ENCODE results near the gene TEX55.

TEX55 gene

DNA sequence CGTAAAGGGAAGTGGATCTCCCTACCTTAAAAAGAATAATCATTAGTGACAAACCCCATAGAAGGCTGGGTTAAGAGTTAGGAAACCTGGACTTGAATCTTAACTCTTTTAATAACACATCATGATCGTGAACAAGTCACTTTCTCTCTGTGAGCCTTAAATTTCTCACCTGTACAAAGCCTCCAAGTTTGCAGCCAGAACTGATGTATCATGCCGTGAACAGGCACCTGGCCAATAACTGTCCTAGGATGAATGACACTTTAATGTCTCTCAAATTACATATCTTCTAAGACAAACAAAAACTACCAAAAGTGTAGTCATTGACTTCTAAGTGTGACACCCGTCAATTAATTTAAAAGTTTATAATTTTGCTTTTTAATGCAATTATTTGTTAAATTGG is 31.4 kb downstream of the TEX55 start:
- no peak for TF ChIP-seq ZNF274 (IDR thresholded peaks at IDR 0.05; ENCODE audit: low read depth, low read length)
- H3K4me3 ChIP-seq (ENCODE audit: low read length), result no peak overlapping the region

DNA sequence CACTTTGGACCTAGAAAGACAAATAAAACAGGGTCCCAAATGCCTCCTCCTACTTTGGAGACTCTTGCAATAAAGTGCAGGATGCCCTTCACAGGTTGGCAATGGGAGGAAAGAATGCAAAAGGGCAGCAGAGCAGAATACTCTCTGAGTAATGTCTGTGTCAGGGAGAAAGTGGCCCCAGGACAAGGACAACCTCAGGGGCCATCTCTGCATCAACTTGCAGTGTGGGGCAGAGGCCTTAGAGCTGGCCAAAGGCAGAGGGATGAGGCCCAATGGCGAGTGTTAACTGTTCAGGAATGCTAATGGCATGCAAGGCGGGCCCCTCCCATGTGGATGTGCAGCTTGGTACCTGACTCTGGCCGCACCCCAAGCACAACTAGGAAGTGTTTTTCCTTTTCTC is 35.8 kb downstream of the TEX55 start:
- TF ChIP-seq ZNF274 (IDR thresholded peaks at IDR 0.05; ENCODE audit: low read depth, low read length), result no peak
- no peak overlapping the region for H3K4me3 ChIP-seq (ENCODE audit: low read length)

DNA sequence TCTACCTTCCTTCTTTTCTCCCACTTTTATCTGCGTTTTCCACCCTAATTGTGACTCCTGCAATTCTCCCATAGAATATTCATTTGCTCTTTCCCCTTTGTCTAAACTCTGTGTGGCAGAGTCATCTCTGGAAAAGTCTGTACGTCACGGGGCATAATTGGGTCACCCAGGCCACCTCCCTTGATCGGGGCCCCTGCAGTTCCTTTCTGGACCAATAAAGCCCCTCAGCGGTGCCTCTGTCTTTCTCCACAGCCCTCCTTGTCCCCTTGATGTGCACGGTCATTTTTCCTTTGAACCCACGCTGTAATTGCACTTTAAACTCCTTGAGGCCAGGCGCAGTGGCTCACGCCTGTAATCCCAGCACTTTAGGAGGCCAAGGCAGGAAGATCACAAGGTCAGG is 38.1 kb downstream of the TEX55 start:
- no peak for TF ChIP-seq ZNF274 (IDR thresholded peaks at IDR 0.05; ENCODE audit: low read depth, low read length)
- no peak overlapping the region for H3K4me3 ChIP-seq (ENCODE audit: low read length)

DNA sequence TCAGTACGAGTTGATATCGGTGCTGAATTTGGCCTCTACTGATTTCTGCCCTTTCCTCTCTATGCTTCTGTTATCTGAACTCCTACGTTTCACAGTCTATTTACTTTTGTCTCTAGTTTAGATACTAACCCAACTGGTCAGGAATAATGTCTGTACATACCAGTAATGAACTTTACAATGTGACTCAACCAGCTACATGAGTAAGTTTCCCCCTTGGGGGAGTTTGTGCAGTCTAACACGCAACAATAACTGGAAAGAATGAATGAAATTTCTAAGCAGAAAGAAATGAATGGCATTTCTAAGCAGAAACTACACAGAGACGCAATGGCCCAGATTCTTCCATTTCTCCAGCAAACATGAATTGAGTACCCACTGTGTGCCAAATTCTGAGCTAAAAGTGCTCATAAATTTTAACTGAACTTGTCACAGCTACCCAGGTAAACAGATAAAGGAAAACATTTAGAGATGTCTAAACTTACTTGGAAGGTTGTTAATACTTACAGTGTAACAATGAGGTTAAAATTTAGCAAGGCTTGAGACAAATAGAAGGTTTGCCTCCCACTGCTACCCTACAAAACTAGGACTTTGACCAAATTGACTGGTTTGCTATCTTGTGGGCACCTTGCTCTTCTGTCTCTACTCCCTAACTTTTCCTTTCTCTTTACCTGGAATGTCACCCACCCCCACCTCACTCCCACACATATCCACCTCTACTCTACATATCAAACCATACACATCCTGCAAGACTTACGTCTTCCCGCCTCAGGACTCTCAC is 39.0 kb downstream of the TEX55 start:
- no peak overlapping the region for H3K4me3 ChIP-seq (ENCODE audit: low read length)
- TF ChIP-seq ZNF274 (IDR thresholded peaks at IDR 0.05; ENCODE audit: low read depth, low read length), result no peak

DNA sequence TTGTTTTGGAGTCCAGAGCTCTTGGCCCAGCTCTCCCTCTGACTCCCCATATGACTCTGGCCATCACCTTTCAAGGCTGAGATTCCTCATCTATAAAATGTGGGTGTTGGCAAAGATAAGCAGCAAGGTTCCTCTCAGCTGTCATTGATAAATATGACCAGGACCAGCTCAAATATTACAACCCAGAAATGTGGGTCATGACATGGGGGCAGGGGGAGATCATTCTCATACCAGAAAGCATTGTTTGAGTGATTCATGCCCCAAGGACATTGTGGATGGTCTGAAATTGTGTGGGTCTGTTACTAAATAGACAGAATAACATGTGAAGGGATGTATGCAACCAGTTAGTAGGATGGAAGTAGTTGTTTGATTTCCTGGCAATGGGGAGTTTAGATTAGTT is 41.3 kb downstream of the TEX55 start:
- no peak overlapping the region for H3K4me3 ChIP-seq (ENCODE audit: low read length)
- no peak for TF ChIP-seq ZNF274 (IDR thresholded peaks at IDR 0.05; ENCODE audit: low read depth, low read length)

DNA sequence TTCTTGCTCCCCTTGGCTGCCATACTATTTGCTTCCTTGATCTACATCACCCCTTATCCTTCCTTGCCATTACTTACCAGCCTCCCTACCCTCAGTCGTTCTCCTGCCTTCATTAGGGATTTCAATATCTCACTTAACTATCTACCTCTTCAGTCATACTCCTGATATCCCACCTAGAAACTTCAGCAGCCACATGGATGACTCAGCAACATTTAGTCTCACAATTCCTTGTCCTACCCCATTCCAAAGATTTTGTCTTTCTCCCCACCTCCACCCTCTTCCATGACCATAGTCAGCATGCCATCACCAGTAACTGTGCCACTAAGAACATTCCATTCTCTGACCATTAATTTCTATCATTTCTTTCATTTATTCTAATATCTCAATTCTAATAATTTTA is 45.8 kb downstream of the TEX55 start:
- TF ChIP-seq ZNF274 (IDR thresholded peaks at IDR 0.05; ENCODE audit: low read depth, low read length), result no peak

DNA sequence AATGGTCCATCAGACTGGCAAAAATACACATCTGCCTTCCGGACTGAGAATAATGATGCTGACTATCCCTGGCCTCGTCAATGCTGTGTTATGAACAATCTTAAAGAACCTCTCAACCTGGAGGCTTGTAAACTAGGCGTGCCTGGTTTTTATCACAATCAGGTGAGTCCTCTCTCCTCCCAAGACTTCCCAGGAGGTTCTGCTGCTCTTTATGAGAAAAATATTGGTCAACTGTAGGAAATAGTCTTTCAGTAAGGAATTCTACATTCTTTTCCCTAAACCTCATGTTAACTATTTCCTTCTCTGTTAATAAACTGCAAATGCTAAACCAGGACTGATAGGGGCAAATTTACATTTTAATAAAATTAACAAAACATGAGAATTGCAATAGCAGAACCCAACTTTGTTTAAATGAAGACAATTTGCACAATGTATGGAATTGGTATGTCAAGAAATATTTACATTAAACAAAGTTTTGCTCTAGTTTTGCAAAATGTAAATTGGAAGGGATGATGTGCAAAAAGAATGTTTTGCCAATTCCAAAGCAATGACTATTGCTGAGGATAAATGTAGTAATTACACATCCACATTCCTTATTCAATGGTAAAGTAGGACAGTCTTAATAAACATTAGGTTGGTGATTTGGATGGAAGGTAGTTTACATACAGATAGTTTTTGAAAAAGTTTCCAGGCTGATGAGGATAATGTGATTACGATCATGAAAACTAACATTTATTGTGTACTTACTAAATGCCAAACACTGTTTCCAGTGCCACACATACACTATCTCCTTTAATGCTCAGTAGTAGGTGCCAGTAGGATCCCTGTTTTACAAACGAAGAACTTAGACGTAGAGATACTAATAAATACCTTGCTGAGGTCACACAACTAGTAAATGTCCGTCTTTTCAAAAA is 48.5 kb downstream of the TEX55 start:
- no peak for TF ChIP-seq ZNF274 (IDR thresholded peaks at IDR 0.05; ENCODE audit: low read depth, low read length)
- H3K4me3 ChIP-seq (ENCODE audit: low read length), result no peak overlapping the region

More for the DNA sequence above, 45.8 kb downstream of the TEX55 start:
- no peak overlapping the region for H3K4me3 ChIP-seq (ENCODE audit: low read length)

DNA sequence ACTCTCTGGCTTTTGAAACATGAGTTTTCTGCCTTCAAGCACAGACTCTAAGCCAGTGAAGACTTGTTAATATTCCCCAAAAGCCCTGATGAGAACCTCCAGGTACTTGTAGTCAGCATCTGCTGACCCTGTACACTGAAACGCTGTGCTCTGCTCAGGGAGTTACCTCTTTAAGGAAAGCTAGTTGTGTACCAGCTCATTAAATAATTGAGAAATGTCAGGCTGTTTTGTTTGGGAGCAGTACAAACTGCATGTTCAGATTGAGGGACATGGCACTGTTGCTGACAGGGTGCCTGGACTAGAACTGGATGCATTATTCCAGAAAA is 49.1 kb downstream of the TEX55 start:
- no peak overlapping the region for H3K4me3 ChIP-seq (ENCODE audit: low read length)
- TF ChIP-seq ZNF274 (IDR thresholded peaks at IDR 0.05; ENCODE audit: low read depth, low read length), result no peak

DNA sequence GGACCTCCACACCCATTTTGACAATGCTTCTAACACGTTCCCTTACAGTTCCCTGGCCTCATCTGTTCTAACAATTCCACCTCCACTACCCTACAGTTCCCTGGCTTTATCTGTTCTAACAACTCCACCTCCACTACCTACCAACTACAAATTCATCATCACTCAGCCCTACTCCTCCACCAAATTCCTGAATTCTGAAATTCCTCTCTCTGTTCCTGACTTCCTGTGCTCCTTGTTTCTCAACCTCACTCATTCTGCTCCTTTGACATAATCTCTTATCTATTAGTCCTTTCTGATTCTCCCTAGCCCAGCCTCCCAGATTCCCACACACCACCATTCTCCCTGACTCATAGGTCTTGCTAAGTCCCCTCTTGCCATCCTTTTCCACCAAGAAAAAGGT is 49.9 kb downstream of the TEX55 start:
- TF ChIP-seq ZNF274 (IDR thresholded peaks at IDR 0.05; ENCODE audit: low read depth, low read length), result no peak
- H3K4me3 ChIP-seq (ENCODE audit: low read length), result no peak overlapping the region

Measured in GM08714 (cell line).